HG02885 (cell line): ENCODE results near the gene CDH23.
A peak's percentile ranks its signal among the peaks of the same experiment; 100 is the strongest.
"Not testable (repeated sequence)": the region's sequence is repeated elsewhere in the genome, so short reads cannot be mapped to it uniquely, and the experiment has no call there.

Source experiments
- ATAC-seq: cut with Tn5 transposase; IDR thresholded peaks from one replicate; pipeline ENCODE4 v1.9.1; 2021; ENCODE audit warnings: mild to moderate bottlenecking; ENCODE audit not compliant: unreplicated experiment, poor library complexity

CDH23 gene

DNA sequence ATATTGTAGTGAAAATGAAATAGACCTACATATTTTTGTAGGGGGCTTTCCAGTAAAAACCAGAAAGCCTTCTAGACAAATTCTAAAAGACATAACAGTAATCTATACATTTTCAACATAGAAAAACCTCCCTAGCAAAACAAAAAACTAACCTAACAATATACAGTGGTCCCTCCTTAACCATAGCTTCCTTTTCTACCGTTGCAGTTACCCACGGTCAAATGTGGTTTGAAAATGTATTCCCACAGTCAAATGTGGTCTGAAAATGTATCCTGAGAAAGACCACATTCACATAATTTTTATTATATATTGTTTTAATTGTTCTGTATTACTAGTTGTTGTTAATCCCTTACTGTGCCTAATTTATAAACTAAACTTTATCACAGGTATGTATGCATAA is 448.0 kb downstream of the CDH23 start:
- no peak for ATAC-seq

DNA sequence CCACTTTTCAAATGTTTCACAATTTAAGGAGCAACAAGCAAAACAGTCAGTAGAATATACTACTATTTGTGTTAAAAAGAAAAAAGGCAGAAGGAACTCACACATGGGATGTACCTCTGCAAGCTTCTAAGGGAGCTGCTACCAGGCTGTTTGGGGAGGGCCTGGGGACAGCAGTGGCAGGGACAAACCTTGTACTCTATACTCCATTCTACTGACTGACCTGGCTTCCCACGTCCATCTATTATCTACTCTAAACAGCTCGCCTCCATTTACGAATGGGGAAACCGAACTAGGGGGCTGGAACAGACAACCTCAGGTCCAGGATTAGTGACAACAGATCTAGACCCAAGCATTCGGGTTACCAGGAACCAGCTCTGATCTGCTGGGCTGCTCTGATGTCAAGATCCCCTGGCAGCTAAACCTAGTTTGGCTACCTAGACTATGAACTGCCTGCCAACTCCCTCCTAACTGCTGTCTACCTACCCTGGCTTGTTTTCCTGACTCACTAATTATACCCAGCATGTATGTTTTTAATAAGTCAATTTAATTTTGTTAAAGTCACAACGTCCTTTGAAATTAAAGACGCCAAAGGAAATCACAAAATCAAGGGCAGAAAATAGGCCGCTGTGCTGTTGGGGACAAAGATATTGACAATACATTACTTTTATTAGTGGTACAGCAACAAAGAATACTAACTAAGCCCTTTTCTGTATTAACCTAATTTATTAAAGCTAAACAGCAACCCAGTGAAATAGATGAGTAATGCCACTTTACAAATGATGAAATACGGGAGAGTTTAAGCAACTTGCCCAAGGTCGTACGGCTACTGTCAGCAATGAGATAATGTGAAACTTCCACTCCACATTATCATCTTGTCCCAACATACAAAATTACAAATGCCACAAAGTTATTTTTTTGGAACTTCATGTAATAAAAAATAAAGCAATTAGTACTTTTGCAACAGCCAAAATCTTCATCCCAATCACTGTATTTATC is 449.0 kb downstream of the CDH23 start:
- no peak for ATAC-seq

DNA sequence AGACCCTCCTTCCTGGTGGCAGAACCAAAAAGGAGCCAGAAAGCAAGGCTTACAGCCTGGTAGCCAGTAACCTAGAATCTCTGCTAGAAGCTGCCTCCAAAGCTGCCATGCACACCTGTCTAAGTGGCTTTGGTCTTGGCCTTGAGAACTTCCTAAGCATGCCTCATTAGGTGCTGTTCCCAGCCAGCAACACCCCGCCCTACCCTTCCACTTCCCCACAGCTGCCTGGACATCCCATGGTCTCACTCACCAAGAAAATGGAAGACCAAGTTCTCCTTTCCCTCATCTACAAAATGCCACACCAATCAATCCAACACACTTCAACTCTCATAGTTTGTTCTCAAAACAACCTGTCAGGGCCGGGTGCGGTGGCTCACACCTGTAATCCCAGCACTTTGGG is 450.1 kb downstream of the CDH23 start:
- ATAC-seq: no peak

DNA sequence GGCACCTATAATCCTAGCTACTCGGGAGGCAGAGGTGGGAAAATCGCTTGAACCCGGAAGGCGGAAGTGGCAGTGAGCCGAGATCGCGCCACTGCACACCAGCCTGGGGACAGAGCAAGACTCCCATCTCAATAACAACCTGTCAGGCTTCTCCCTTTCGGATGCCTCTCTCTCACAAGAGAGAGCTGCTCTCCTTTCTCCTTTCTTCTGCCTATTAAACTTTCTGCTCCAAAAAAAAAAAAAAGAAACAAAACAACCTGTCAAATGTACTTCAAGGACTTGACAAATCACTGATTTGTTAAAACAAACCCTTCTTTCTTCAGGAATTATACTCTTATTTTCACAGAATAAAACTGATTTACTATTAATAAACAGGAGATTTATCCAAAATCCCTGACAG is 450.7 kb downstream of the CDH23 start:
- ATAC-seq: no peak

DNA sequence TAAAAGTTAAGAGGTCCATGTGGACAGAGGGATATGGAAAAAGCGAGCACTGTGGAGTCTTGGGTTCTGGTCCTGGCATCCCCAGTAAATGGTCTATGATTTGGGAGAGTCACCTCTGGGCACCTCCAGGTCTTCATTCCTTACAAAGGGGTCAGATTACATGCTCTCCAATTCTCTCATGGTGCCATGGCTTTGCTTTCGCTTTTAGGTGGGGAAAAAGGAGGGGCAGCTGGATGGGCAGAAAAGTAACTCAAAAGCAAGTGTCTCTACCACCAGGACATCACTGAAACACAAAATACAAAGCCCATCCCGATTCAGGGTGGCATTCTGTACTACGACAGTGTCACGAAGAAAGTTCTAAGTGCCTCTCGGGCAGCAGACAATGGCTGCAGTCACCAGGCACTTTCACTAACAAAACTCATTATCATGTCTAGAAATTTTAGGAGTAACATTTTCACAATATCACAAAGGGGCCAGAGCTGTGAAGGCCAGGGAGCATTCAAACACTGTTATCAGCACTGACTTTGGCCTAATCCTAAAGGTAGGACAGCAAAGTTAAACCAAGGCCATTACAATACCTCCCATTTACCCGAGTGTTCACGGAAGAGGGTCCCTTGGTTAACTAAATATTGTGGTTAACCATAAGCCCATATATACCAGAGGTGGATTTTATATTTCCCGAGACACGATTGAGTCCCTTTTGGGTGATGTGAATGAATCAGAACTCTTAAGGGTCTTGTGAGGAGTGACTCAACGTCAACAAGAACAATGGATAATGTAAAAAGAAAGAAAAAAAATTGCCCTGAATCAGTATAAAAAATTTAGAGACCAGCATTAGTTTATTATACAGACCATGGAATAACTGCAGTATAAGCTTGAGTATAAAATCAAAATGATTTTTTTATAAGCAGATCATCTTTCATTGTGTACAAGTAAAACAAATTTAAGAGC is 451.9 kb downstream of the CDH23 start:
- ATAC-seq: no peak

DNA sequence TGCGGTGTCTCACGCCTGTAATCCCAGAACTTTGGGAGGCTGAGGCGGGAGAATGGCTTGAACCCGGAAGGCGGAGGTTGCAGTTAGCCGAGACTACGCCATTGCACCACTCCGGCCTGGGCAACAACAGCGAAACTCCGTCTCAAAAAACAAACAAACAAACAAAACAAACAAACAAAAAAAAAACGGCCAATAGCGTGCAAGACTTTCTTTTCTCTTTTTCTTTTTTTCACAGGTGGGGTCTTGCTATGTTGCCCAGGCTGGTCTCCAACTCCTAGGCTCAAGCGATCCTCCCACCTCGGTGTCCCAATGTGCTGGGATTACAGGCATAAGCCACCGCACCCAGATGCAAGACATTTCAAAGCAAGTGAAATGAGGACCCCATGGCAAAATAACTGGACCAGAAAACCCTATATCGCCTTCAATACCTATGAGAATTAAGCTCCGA is 452.8 kb downstream of the CDH23 start:
- ATAC-seq: no peak

DNA sequence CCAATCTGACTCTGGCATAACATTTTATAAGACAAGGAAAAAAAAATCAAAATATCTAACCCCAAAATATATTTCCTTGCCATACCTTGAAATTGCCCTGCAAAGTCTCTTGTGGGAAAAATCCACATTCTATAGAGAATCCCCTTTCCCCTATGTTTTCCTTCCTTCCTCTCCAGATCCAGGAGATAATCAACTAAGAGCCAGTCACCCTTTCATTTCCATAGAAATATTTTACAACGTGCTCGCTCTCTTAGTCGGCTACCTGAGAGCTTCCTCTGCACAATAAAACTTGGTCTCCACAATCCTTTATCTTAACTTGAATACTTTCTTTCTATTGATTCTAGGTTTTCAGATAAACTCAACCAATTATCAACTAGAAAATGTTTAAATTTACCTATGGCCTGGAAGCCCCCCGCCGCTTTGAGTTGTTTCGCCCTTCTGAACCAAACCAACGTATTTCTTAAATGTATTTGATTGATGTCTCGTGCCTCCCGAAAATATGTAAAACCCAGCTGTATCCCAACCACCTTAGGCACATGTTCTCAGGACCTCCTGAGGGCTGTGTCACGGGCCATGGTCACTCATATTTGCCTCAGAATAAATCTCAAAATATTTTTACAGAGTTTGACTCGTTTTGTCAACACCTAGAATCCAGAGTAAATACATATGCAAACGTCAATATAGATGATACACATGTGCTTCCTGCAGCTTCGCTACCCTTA is 453.5 kb downstream of the CDH23 start:
- ATAC-seq: no peak

DNA sequence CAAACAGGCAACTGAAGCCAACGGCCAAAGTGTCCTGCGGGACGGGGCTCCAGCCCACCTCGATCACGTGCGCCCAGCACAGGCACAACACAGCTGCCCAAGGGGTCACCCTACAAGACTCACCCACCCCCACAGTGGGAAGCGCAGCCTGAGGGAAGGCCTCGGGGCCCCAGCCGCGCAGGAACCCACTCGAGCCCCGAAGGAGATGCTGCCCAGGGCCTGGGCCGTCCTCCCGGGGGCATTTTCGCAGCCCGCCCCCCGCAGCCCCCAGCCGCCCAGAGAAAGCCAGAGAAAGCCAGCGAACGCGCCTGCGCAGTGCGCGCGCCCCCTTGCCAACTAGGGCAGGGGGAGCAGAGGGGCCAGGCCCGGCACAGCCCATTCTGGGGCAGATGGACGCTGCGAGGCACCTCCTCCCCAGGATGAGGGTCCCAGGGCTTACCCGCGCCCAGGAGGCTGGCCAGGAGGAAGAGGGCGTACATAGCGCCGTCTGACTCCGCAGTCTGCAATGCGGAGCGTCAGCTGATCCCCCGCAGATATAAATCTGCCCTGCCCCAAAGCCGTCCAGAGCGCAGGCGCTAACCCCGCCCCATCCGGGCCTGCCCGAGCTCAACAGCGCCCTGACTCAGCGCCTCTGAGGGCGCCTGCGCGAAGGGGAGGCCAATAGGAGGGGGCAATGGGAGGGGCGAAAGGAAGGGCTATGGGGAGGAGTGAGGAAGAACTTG is 454.2 kb downstream of the CDH23 start, which contains the start of gene PSAP:
Gene PSAP (minus strand): TSS at position 509 of the 722 bp plus-strand sequence. CDS start 30 bp downstream, at position 479.
- peak; percentile 95 for ATAC-seq

DNA sequence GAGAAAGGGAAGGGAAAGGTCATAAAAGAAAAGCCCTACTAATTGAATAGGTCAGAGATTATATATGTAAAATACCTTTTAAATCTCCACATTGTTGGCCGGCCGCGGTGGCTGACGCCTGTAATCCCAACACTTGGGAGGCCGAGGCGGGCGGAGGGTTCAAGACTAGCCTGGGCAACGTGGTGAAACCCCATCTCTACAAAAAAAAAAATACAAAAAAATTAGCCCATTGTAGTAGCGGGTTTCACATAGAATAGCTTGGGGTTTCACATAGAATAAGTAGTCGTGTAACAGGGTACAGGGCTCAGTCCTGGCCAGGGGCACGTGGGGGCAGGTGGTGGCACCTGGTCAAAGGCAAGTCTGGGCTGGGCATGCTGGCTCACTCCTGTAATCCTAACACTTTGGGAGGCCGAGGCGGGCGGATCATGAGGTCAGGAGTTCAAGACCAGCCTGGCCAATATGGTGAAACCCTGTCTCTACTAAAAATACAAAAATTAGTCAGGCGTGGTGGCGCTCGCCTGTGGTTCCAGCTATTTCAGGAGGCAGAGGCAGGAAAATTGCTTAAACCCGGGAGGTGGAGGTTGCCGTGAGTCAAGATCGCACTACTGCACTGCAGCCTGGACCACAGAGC is 454.9 kb downstream of the CDH23 start:
- ATAC-seq: not testable (repeated sequence)

DNA sequence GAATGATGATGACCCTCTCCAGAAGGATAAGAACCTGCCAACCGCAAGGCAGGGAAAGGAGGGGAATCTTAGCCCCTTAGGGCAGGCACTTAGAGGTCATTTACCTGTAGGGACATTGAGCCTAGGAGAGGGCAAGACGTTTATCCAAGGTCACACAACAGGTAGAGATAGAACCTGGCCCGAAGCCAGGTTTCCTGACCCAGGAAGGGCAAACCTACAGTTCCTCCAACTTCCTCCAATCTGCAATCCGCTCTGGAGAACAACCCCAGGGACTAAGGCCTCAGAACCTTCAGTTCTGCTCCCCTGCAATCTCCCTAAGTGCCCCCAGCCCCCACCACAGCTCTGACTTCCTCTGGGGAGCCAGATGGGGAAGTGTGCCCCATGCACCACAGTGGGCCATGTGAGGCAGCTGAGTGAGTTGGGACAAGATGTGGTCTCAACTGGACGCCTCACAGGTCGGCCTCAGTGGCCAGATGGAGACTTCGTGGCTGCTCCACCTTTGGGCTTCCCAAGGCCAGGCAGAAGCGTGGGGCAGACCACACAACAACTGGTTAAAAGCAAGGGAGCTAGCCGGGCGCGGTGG is 455.7 kb downstream of the CDH23 start:
- no peak for ATAC-seq

DNA sequence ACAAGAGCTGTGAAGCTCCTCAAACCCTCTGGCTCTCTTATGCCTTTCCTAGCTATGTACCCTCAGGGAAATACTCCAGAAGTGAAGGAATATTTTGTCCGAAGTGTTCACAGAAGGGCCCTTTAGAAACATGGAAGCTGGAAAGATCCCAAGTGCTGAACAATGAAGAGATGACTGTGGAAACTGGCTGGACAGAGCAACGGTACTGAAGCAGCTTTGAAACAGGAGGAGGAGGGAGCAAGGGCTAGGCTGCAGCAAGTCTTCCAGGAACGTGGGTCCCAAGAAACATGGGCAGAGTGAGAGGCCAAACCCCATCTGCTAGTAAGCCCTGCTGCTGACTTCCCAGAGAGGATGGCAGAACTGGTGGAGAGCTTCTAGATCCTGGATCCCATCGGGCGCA is 457.3 kb downstream of the CDH23 start:
- no peak for ATAC-seq

DNA sequence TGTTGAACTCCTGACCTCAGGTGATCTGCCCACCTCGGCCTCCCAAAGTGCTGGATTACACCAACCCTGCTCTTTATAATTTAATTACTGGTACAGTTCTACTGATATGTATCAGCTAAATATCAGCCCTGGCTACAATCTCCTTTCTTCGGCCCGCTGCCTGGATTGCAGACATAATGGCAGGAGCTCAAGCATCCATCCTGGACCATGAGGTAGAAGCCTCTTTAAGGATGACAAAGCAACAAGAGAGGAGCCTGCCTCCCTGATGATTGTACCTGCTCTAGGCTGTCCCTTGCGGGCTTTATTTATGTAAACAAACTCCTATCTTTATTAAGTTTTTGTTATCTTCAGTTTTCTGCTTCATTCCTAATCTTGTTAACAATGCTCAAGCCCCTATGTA is 459.9 kb downstream of the CDH23 start:
- no peak for ATAC-seq

DNA sequence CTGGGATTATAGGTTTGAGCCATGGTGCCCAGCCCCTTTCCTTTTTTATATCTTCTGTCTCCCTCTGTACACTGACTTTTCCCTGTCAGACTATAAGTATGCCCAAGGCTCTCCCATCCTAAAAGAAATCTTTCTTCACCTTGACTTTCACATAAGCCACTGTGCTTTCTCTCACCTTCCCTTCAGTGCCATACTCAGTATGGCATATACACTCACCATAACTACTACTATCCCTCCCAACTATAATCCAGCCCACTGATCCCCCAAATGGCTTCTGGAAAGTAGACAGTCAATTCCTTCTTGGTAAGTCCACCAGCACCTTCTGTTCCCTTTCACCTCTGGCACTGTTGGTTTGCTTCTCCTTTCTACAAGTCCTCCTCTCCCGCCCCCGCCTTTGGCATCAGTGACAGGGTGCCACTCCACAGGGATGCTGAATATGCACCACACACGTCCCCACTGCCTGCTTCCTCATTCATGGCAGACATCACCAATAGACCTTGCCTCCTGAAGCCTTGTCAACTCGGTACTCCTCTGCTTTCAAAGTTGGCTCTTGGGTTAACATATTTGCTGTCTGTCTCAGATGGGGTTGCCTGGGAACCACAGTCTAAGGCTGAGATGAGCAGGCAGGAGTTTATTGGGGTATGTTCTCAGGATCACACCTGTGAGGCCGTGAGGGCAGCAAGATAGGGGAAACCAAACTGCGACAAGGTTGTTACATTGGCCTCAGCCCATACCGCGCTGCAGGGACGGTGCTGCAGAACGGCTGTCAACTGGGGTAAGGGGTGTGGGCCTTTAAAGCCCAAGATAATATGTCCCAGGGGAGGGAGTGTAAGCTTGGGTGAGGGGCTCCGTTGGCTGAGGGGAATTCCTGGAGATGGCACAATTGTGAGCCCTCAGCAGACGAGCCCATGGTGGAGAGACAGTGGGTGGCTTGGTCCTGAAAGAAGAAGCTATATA is 461.5 kb downstream of the CDH23 start:
- ATAC-seq: no peak

DNA sequence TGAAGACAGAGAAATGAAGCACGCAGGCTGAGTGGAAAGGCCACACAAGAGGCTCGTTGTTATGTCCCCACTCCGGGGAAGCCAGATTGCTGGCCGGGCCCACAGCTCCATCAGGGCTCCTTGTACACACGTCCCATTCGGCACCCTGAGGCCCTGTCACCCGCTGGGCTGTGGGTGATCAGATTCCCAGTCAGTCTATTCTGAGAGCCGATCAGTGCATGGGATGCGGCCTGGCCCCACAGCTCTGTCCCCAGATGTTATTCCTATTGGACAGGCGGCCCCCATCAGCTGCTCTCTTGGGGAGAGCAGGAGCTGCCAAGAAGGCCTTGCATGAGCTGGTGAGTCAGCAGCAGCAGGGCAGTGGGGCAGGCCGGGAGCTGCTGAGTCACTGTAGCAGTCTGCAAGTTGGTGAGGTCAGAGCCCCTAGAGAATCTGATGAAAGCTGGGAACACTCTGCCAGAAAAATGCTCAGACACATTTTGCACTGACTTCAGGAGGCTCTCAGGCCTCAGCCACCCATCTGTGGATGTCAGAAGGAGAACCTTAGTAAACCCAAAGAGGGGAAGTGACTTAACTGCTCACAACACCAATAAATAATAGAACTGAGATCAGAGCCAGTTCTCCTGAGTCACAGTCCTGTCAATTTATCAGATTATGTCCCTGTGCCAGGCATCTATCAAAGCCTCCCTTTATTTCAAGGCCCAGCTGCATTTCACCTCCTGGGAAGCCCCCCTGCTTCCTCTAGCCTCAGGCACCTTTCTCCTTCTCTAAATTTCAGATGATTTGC is 463.7 kb downstream of the CDH23 start:
- ATAC-seq: no peak

DNA sequence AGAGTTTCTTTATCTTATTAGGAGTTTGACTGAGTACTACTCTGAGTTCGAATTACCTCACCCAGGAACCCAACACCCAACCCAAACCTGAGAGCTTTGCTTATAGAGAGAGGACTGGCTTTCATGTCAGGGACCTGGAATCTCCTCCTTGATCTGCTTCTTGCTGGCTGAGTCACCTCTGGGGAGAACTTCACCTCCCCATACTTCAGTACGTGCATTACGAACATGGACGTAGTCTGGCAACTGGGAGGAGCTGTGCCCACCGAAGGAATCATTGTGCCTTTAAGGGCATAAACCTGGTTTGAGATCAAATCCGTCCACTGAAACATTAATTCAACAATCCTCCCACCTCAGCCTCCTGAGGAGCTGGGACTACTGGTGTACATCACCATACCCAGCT is 466.5 kb downstream of the CDH23 start:
- ATAC-seq: no peak

DNA sequence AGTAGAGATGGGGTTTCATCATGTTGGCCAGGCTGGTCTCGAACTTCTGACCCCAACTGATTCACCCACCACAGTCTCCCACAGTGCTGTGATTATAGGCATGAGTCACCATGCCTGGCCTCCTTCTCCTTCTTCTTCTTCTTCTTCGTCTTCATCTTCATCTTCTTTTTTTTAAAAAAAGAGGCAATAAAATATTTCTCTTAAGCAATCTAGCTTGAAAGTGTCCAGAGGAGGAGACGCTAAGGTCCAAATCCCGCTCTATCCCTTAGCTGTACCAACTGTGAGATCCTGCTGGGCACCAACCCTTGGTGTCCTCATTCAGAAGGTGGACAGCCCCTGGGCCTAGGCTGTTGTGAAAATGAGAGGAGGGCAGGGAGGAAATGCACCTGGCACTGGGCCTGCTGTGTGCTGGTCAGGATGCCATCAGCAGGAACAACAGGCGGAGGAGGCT is 468.2 kb downstream of the CDH23 start:
- ATAC-seq: no peak
